Spleen (tissue), 11 donors: Measurements from ENCODE around the gene CSGALNACT2. TPM values are rescaled to one million over a fixed set of nuclear protein-coding genes. Genes with fewer than 3 reads are reported as not detected.
A peak's percentile ranks its signal among the peaks of the same experiment; 100 is the strongest.

Experiments
- DNase-seq: peaks from one replicate; pipeline ENCODE4 v3.0.0-alpha.2; 2020
- H3K27ac ChIP-seq, 8 donors: fragments of 200-600 bp; sonication (generic) in 7 of 8; 1 replicate in 4 of 8; 2 replicates in 4 of 8; pipeline versions ENCODE4 v1.5.0 to v1.8.0; 2016 to 2021; ENCODE audit warnings: inconsistent platforms in 4 of 8, mild to moderate bottlenecking in 4 of 8, moderate library complexity in 1 of 8
- H3K27me3 ChIP-seq, 7 donors: fragments of 200-600 bp; sonication (generic) in 6 of 7; replicated peaks in 1 of 7; 1 replicate in 4 of 7; 2 replicates in 3 of 7; pipeline versions ENCODE4 v1.5.0 to v1.8.0; 2016 to 2021; ENCODE audit warnings: inconsistent platforms in 3 of 7, mild to moderate bottlenecking in 1 of 7
- H3K36me3 ChIP-seq, 6 donors: fragments of 200-600 bp; sonication (generic) in 5 of 6; 1 replicate in 4 of 6; 2 replicates in 2 of 6; pipeline versions ENCODE4 v1.5.0 to v1.8.0; 2016 to 2021; ENCODE audit warnings: inconsistent platforms in 2 of 6
- H3K4me1 ChIP-seq, 6 donors: fragments of 200-600 bp; sonication (generic) in 5 of 6; 1 replicate in 3 of 6; 2 replicates in 3 of 6; pipeline versions ENCODE4 v1.5.0 to v1.8.0; 2016 to 2021; ENCODE audit warnings: inconsistent platforms in 3 of 6
- H3K4me3 ChIP-seq, 8 donors: fragments of 200-600 bp; sonication (generic) in 7 of 8; 1 replicate in 4 of 8; 2 replicates in 4 of 8; pipeline versions ENCODE4 v1.5.0 to v1.8.0; 2016 to 2021; ENCODE audit warnings: inconsistent platforms in 4 of 8, mild to moderate bottlenecking in 4 of 8, moderate library complexity in 2 of 8
- H3K9me3 ChIP-seq, 8 donors: fragments of 200-600 bp; sonication (generic) in 7 of 8; 1 replicate in 4 of 8; 2 replicates in 4 of 8; pipeline versions ENCODE4 v1.5.0 to v1.8.0; 2016 to 2021; ENCODE audit warnings: inconsistent platforms in 4 of 8
- POLR2A ChIP-seq, 3 donors: fragments of 450-650 bp; IDR thresholded peaks; one replicate each; pipeline ENCODE4 v1.5.1; 2017; ENCODE audit warnings: antibody characterized with exemption in 3 of 3, mild to moderate bottlenecking in 1 of 3
- POLR2AphosphoS5 ChIP-seq, 3 donors: sonication (generic); formaldehyde crosslinking; IDR thresholded peaks; one replicate each; pipeline ENCODE4 v1.5.1; 2017; ENCODE audit warnings: antibody characterized with exemption in 3 of 3
- WGBS, 5 donors: extraction: QIAGEN DNeasy Blood & Tissue Kit in 3 of 5; methylation state at CpG; one replicate each; pipeline versions ENCODE4 v1.1.5 to v1.1.7; 2013 to 2018; 5-methylcytosine and 5-hydroxymethylcytosine counted together
- intact Hi-C: fragments of 100-400 bp; cut with DNase I; formaldehyde crosslinking; loops from one replicate; pipeline ENCODE4 v1.15.0; 2023; ENCODE audit warnings: low total_unique reads
- polyA plus RNA-seq, 3 donors: library from polyadenylated mRNA; stranded (reverse); fragments of 200-250 nt; gene quantifications; one replicate each; pipeline ENCODE4 v1.2.1, GENCODE V29; 2013
- total RNA-seq, 7 donors: library from RNA; depleted of rRNA in 3 of 7; stranded (reverse); fragments of >200 nt in 3 of 7; fragmentation: NEBNext Ultra II Directional in 4 of 7; extraction: Animal tissue kit (Norgen Biotek cat#: 25700) in 4 of 7; gene quantifications; one replicate each; pipeline versions ENCODE4 v1.1.0 to v1.2.1, GENCODE V29; 2016 to 2021
- TF ChIP-seq, protein P1 (sequence below), 11 experiments: fragments of 200-600 bp in 7 of 11; fragments of 450-650 bp in 4 of 11; sonication (generic) in 4 of 11; IDR thresholded peaks in 8 of 11; conservative IDR thresholded peaks in 3 of 11; 1 replicate in 7 of 11; 2 replicates in 4 of 11; pipeline versions ENCODE4 v1.4.0 to v1.8.0; 2016 to 2021; ENCODE audit warnings: antibody characterized with exemption in 11 of 11, inconsistent platforms in 4 of 11, mild to moderate bottlenecking in 1 of 11
- donor health status: healthy with polysubstance abuse.
- donor health status: DM: no; HTN: no; CAD: no; lungs with moderate emphysema.
- donor health status: DM: no; HTN: no; CAD: no.
- donor health status: Bipolar disorder and iron deficiency.
- donor health status: healthy.
- donor health status: DM: no; HTN: no; CAD: no.
- donor health status: DM: yes; HTN: yes; CAD: no.

Gene CSGALNACT2
- total and polyA plus RNA-seq, 10 donors = 8.1 to 77.1 (median 34.2) TPM

DNA sequence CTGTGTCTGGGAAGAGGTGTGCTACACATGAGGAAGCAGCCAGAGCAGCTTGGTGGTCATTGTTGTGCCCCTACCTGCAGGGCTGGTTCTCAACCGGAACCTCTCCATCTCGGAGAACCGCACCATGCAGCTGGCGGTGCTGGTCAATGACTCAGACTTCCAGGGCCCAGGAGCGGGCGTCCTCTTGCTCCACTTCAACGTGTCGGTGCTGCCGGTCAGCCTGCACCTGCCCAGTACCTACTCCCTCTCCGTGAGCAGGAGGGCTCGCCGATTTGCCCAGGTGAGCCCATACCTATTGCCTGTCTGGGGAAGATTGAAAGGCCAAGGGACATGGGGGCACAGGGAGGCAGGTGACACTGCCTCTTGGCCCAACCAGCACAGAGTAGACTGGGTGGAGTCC is 29.3 kb upstream of the CSGALNACT2 start:
- DNase-seq = no peak
- H3K9me3 ChIP-seq = no peaks in the 10 kb centered on the region
- intact Hi-C loops = loop anchor here (5.0 kb wide), 1 partner anchor 237 kb away; no protein-coding TSS in a partner anchor
- WGBS, 5 donors = 92 to 99% (median 95%) methylated on average over 11 to 12 of the region's 12 CpGs
- no peak for TF ChIP-seq POLR2A (IDR thresholded peaks at IDR 0.05)
- no peak for TF ChIP-seq POLR2AphosphoS5 (IDR thresholded peaks at IDR 0.05)
- TF ChIP-seq, protein P1, sequence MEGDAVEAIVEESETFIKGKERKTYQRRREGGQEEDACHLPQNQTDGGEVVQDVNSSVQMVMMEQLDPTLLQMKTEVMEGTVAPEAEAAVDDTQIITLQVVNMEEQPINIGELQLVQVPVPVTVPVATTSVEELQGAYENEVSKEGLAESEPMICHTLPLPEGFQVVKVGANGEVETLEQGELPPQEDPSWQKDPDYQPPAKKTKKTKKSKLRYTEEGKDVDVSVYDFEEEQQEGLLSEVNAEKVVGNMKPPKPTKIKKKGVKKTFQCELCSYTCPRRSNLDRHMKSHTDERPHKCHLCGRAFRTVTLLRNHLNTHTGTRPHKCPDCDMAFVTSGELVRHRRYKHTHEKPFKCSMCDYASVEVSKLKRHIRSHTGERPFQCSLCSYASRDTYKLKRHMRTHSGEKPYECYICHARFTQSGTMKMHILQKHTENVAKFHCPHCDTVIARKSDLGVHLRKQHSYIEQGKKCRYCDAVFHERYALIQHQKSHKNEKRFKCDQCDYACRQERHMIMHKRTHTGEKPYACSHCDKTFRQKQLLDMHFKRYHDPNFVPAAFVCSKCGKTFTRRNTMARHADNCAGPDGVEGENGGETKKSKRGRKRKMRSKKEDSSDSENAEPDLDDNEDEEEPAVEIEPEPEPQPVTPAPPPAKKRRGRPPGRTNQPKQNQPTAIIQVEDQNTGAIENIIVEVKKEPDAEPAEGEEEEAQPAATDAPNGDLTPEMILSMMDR (IDR thresholded peaks at IDR 0.05 in 8 of 11, conservative IDR thresholded peaks at IDR 0.05 in 3 of 11) = no peak
- H3K4me1 ChIP-seq = peaks cover 11 to 42% (median 25%) of the 10 kb centered on the region in 6 donors
- no peak overlapping the region for H3K4me3 ChIP-seq
- peaks cover 0 to 14% (median 12%) of the 10 kb centered on the region in 7 donors for H3K27me3 ChIP-seq
- no peaks in the 10 kb centered on the region for H3K36me3 ChIP-seq
- H3K27ac ChIP-seq = no peak overlapping the region

DNA sequence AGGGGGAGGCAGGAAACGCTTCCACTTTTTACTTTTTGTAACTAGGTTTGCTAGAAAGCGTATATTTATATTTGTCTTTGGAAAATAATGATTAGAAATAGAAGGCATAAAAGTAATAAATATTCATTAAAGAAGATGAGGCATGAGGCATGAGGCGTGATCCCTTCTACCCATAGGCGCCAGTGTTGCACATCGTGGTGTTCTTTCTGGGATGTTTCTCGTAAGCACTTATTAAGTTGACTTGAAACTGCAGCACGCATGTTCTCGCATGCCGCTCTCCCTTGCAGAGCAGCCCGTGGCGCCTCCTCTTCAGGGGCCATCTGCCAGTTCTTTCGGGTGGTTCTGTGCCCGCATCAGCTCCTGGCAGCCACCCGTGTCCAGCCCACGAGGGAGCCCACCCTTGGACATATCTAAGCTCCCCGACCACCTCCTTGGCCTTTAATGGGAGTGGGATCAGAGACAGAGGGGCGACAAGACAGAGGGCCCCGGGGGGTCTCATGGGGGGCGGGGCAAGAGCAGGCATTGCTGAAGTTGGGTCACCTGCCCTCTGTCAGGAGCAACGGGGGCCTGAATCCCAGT is 28.5 kb upstream of the CSGALNACT2 start:
- 75 to 83% (median 78%) methylated on average over 19 to 20 of the region's 20 CpGs for WGBS, 5 donors
- TF ChIP-seq, protein P1 (IDR thresholded peaks at IDR 0.05 in 8 of 11, conservative IDR thresholded peaks at IDR 0.05 in 3 of 11) = no peak
- TF ChIP-seq POLR2AphosphoS5 (IDR thresholded peaks at IDR 0.05) = no peak
- no peak for TF ChIP-seq POLR2A (IDR thresholded peaks at IDR 0.05)
- H3K27me3 ChIP-seq = peaks cover 0 to 6% (median 4%) of the 10 kb centered on the region in 7 donors
- H3K36me3 ChIP-seq = no peaks in the 10 kb centered on the region
- H3K4me3 ChIP-seq = no peak overlapping the region
- no peaks in the 10 kb centered on the region for H3K9me3 ChIP-seq
- intact Hi-C loops = loop anchor here (5.0 kb wide), 1 partner anchor 237 kb away; no protein-coding TSS in a partner anchor
- H3K27ac ChIP-seq = peak overlapping the region in 5 of 8 donors; percentile 37 to 65 (median 48)
- DNase-seq = no peak
- H3K4me1 ChIP-seq = peaks cover 6 to 35% (median 19%) of the 10 kb centered on the region in 6 donors

DNA sequence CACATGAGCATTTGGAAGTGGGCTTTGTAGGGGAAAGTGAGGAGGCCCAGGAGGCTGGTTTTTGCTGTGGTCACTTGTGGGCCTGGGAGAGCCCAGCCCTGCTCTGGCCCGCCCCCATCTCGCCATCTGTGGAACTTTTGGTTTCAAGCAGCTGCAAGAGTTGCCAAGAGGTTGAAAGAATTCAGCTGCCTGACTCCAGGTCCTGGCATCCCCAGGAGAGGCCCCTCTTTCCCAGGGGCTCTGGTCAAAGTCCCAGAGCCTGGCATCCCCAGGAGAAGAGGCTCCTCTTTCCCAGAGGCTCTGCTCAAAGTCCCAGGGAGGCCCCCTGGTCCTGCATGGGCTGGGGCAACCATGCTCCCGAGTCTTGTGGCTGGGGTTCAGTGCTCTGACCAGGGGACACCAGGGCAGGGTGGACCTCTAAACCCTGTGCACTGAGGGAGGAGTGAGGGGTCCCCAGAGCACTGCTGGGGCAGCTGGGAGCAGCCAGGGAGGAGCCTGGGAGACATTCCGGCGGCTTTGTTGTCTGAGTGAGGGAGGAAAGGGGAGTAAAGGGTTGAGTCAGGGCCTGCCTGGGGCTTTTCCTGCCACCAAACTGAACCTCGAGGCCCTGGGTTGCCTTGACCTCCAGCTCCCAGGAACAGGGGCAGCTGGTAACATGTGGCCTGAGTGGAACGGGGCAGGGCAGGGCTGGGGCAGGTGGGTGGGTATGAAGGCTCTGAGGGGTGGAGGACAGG is 27.7 kb upstream of the CSGALNACT2 start:
- Histone ChIP-seq H3K4me1 (peaks cover 3 to 27% (median 12%) of the 10 kb centered on the region in 6 donors), H3K27ac (peak overlapping the region in 5 of 8 donors; percentile 37 to 65 (median 48)), H3K9me3 (no peaks in the 10 kb centered on the region), H3K36me3 (no peaks in the 10 kb centered on the region), H3K4me3 (no peak overlapping the region), H3K27me3 (no peaks in the 10 kb centered on the region)
- no peak for DNase-seq
- TF ChIP-seq, protein P1 (IDR thresholded peaks at IDR 0.05 in 8 of 11, conservative IDR thresholded peaks at IDR 0.05 in 3 of 11) = no peak
- no peak for TF ChIP-seq POLR2A (IDR thresholded peaks at IDR 0.05)
- TF ChIP-seq POLR2AphosphoS5 (IDR thresholded peaks at IDR 0.05) = no peak
- intact Hi-C loops = no loop called here
- 58 to 61% (median 59%) methylated on average over 7 of the region's 7 CpGs for WGBS, 5 donors

DNA sequence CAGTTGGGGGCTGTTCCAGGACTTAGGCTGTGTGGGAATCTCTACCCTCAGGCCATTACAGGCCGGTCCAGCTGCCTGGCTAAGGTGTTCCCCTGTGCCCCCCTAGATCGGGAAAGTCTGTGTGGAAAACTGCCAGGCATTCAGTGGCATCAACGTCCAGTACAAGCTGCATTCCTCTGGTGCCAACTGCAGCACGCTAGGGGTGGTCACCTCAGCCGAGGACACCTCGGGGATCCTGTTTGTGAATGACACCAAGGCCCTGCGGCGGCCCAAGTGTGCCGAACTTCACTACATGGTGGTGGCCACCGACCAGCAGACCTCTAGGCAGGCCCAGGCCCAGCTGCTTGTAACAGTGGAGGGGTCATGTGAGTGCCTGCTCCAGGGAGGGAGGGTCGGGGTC is 27.1 kb upstream of the CSGALNACT2 start:
- 83 to 91% (median 89%) methylated on average over 4 to 11 of the region's 11 CpGs for WGBS, 5 donors
- TF ChIP-seq POLR2A (IDR thresholded peaks at IDR 0.05) (no peak), POLR2AphosphoS5 (IDR thresholded peaks at IDR 0.05) (no peak)
- TF ChIP-seq, protein P1 (IDR thresholded peaks at IDR 0.05 in 8 of 11, conservative IDR thresholded peaks at IDR 0.05 in 3 of 11) = no peak
- Histone ChIP-seq H3K9me3 (no peaks in the 10 kb centered on the region), H3K27me3 (no peaks in the 10 kb centered on the region), H3K4me1 (peaks cover 0 to 21% (median 6%) of the 10 kb centered on the region in 6 donors), H3K36me3 (no peaks in the 10 kb centered on the region), H3K4me3 (no peak overlapping the region), H3K27ac (peak overlapping the region in 4 of 8 donors; percentile 46 to 65 (median 54))
- DNase-seq = no peak
- intact Hi-C loops = no loop called here
